Liver (tissue), 3 donors: Measurements from ENCODE around the gene TOMM22.

Experiments
- EGR1 ChIP-seq, 2 donors: IDR thresholded peaks; 2 replicates each; pipeline ENCODE4 v1.6.1; 2016 to 2018; ENCODE audit warnings: antibody characterized with exemption in 2 of 2, low read depth in 2 of 2
- FOXA2 ChIP-seq: IDR thresholded peaks from 2 replicates; pipeline ENCODE4 v1.6.1; 2016; ENCODE audit warnings: antibody characterized with exemption
- JUND ChIP-seq, 2 donors: IDR thresholded peaks; 2 replicates each; pipeline ENCODE4 v1.6.1; 2016; ENCODE audit warnings: antibody characterized with exemption in 2 of 2
- MAX ChIP-seq: IDR thresholded peaks from 2 replicates; pipeline ENCODE4 v1.6.1; 2016; ENCODE audit warnings: antibody characterized with exemption
- YY1 ChIP-seq: IDR thresholded peaks from 2 replicates; pipeline ENCODE4 v1.6.1; 2016; ENCODE audit warnings: antibody characterized with exemption, mild to moderate bottlenecking
- TF ChIP-seq, protein P1 (sequence below): fragments of 150-350 bp; IDR thresholded peaks from 2 replicates; pipeline ENCODE4 v1.5.1; 2017; ENCODE audit warnings: improper control_type of control experiment, low read depth, low read length; ENCODE audit not compliant: missing input control
- donor health status: healthy.
- donor health status: healthy.

- no peak for TF ChIP-seq FOXA2
- TF ChIP-seq, protein P1, sequence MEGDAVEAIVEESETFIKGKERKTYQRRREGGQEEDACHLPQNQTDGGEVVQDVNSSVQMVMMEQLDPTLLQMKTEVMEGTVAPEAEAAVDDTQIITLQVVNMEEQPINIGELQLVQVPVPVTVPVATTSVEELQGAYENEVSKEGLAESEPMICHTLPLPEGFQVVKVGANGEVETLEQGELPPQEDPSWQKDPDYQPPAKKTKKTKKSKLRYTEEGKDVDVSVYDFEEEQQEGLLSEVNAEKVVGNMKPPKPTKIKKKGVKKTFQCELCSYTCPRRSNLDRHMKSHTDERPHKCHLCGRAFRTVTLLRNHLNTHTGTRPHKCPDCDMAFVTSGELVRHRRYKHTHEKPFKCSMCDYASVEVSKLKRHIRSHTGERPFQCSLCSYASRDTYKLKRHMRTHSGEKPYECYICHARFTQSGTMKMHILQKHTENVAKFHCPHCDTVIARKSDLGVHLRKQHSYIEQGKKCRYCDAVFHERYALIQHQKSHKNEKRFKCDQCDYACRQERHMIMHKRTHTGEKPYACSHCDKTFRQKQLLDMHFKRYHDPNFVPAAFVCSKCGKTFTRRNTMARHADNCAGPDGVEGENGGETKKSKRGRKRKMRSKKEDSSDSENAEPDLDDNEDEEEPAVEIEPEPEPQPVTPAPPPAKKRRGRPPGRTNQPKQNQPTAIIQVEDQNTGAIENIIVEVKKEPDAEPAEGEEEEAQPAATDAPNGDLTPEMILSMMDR, result no peak
- no peak for TF ChIP-seq JUND (IDR thresholded peaks at IDR 0.05)
- no peak for TF ChIP-seq YY1
- TF ChIP-seq MAX, result no peak
- no peak for TF ChIP-seq EGR1 (IDR thresholded peaks at IDR 0.05; ENCODE audit: low read depth in 2 of 2)
Observed at GRCh38 chr22:38717244-38717643, 35.5 kb downstream of the TOMM22 start.
